Measurements from ENCODE around the gene KCNA10. TPM values are rescaled to one million over a fixed set of nuclear protein-coding genes. Genes with fewer than 3 reads are reported as not detected.

KCNA10 gene
- total RNA-seq, 1 donor from 2014 or later, result not detected

DNA sequence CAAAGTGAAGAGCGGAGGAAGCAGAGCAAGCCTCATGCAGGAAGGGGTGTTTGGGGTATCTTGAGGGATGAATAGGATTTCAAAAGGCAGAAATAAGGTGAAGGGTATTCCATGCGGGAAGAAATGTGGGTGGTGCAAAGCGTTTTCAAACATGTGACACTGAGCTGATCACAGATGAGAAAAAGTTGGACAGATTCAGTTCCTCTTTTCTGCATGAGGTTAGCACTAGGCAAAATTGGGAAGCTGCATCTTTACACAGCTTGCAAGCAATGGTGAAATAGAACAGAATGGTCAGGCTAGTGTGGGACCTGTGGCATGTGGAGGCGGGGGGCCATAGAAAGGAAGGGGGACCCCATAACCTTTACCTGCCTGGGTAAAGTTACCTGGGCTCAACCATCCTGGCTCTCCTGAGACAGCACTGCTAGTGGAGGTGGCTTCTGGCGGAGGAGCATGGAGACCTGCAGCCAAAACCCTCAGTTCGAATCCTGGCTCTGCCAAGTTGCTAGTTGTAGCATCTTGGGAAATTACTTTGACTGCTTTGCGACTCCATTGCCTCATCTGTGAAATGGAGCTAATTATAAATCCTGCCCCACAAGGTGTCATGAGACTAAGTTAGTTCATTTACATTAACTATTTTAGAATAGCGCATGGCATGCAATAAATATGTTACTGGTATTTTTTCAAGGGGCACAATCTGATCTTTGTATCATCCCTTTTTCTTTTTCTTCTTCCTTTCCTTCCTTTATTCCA, 16.4 kb downstream of the KCNA10 start:
- no peak overlapping the region for H3K27ac Mint-ChIP-seq (ENCODE audit: unreplicated experiment)
- TF ChIP-seq, protein P1, sequence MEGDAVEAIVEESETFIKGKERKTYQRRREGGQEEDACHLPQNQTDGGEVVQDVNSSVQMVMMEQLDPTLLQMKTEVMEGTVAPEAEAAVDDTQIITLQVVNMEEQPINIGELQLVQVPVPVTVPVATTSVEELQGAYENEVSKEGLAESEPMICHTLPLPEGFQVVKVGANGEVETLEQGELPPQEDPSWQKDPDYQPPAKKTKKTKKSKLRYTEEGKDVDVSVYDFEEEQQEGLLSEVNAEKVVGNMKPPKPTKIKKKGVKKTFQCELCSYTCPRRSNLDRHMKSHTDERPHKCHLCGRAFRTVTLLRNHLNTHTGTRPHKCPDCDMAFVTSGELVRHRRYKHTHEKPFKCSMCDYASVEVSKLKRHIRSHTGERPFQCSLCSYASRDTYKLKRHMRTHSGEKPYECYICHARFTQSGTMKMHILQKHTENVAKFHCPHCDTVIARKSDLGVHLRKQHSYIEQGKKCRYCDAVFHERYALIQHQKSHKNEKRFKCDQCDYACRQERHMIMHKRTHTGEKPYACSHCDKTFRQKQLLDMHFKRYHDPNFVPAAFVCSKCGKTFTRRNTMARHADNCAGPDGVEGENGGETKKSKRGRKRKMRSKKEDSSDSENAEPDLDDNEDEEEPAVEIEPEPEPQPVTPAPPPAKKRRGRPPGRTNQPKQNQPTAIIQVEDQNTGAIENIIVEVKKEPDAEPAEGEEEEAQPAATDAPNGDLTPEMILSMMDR (IDR thresholded peaks at IDR 0.05; ENCODE audit: partially characterized antibody, unreplicated experiment), result no peak
- H3K36me3 Mint-ChIP-seq (ENCODE audit: unreplicated experiment), result no peaks in the 10 kb centered on the region
- H3K4me1 Mint-ChIP-seq (ENCODE audit: low read depth, unreplicated experiment), result peaks cover 4% of the 10 kb centered on the region
- no peak overlapping the region for H3K4me3 Mint-ChIP-seq (ENCODE audit: unreplicated experiment)
- peaks cover 1% of the 10 kb centered on the region for H3K9me3 Mint-ChIP-seq (ENCODE audit: unreplicated experiment)
- DNase-seq, result no peak
- peaks cover 5% of the 10 kb centered on the region for H3K27me3 Mint-ChIP-seq (ENCODE audit: unreplicated experiment)

DNA sequence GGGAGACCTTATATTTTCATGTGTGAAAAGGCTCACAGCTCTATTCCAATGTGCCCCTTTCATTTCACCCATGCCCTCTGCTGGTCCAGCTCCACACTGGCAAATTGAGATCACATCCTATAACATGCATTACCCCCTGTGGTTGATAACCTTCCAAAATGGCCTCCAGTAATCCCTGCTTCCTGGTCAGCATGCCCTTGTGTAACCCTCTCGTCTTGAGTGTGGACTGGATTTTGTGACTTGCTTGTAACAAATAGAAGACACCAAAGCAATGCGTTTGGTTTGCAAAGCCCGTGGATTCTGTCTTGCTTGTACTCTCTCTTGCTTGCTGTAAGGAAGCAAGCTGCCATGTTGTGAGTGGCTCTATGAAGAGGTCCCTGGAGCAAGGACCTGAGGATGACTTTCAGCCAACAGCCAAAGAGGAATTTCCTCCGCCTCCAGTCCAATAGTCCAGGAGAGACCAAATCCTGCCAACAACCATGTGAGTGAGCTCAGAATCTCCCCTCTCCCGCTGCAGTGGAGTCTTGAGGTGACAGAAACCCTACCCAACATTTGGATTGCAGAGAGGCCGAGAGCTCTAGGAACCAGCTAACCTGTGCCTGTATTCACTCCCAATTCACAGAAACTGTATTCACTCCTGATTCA, 17.4 kb downstream of the KCNA10 start:
- Mint-ChIP-seq H3K4me1 (ENCODE audit: low read depth, unreplicated experiment) (peaks cover 4% of the 10 kb centered on the region), H3K27me3 (ENCODE audit: unreplicated experiment) (peaks cover 3% of the 10 kb centered on the region), H3K27ac (ENCODE audit: unreplicated experiment) (no peak overlapping the region), H3K4me3 (ENCODE audit: unreplicated experiment) (no peak overlapping the region), H3K36me3 (ENCODE audit: unreplicated experiment) (no peaks in the 10 kb centered on the region), H3K9me3 (ENCODE audit: unreplicated experiment) (peaks cover 1% of the 10 kb centered on the region)
- TF ChIP-seq, protein P1 (IDR thresholded peaks at IDR 0.05; ENCODE audit: partially characterized antibody, unreplicated experiment), result no peak
- DNase-seq, result no peak

DNA sequence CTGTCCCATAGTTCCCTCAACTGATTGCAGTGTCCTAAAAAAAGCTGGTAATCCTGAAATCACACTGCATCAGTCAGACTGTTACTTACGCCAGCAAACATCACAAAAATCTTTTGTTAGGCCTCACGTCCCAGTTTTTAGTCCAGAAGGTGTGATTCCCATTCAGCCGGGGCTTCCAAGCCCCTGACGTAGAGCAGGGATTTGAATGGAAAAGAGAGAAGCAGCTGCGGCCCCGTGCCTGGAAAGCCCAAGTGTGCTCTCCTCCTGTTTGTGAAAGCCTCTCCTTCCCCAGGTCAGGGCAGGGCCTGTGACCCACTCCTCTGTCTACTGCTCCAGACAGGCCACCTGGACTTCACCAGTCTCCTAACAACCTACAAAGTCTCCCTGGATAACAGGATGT, 20.7 kb downstream of the KCNA10 start:
- no peak for DNase-seq
- Mint-ChIP-seq H3K27ac (ENCODE audit: unreplicated experiment) (no peak overlapping the region), H3K4me3 (ENCODE audit: unreplicated experiment) (no peak overlapping the region), H3K36me3 (ENCODE audit: unreplicated experiment) (no peaks in the 10 kb centered on the region), H3K27me3 (ENCODE audit: unreplicated experiment) (peaks cover 7% of the 10 kb centered on the region), H3K9me3 (ENCODE audit: unreplicated experiment) (peaks cover 3% of the 10 kb centered on the region), H3K4me1 (ENCODE audit: low read depth, unreplicated experiment) (peaks cover 11% of the 10 kb centered on the region)
- TF ChIP-seq, protein P1 (IDR thresholded peaks at IDR 0.05; ENCODE audit: partially characterized antibody, unreplicated experiment), result no peak

DNA sequence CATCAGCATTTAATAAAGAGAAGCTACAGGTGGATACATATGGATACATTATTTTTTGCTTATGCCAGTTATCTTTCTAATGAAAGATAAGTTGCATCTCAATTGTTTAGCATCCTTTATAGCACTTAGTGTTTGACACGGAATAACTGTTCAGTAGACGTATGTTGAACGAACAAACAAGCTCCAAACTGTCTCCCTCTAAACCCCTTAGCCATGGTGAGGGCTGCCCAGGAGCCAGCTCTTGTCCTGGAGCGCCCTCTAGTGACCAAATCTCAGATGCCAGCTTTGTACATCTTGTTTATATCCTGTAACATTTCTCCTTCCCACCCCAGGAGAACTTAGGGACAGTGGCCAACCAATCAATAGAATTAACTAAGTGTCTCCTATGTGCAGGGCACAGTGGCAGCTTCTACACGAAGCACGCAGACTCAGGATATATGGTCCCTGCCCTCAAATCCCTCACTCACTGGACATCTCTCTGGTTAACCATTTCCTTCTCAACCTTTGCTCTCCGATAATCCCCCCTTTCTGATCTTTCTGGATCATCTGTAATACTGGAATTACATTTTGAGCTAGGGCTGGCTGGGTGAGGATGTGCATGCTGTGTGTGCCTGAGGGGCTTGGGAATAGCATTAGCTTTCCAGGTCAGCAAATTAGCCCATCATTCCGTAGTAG, 22.9 kb downstream of the KCNA10 start:
- no peak overlapping the region for H3K27ac Mint-ChIP-seq (ENCODE audit: unreplicated experiment)
- H3K4me3 Mint-ChIP-seq (ENCODE audit: unreplicated experiment), result no peak overlapping the region
- TF ChIP-seq, protein P1 (IDR thresholded peaks at IDR 0.05; ENCODE audit: partially characterized antibody, unreplicated experiment), result peak; percentile 87
- DNase-seq, result peak; percentile 88
- no peaks in the 10 kb centered on the region for H3K36me3 Mint-ChIP-seq (ENCODE audit: unreplicated experiment)
- peaks cover 2% of the 10 kb centered on the region for H3K9me3 Mint-ChIP-seq (ENCODE audit: unreplicated experiment)
- H3K4me1 Mint-ChIP-seq (ENCODE audit: low read depth, unreplicated experiment), result peaks cover 11% of the 10 kb centered on the region
- peaks cover 11% of the 10 kb centered on the region for H3K27me3 Mint-ChIP-seq (ENCODE audit: unreplicated experiment)
